Natural killer cell (primary cell): ENCODE results near the gene PCBP4. TPM values are rescaled to one million over a fixed set of nuclear protein-coding genes. Genes with fewer than 3 reads are reported as not detected.
A peak's percentile ranks its signal among the peaks of the same experiment; 100 is the strongest.

ENCODE experiments used
- ATAC-seq, 3 donors: fragments of 150-1000 bp in 2 of 3; fragments of 200-7000 bp in 1 of 3; cut with Tn5 transposase; 1 replicate in 1 of 3; 2 replicates in 2 of 3; pipeline ENCODE4 v1.10.0; 2021; ENCODE audit warnings: mild to moderate bottlenecking in 2 of 3, moderate library complexity in 2 of 3
- DNase-seq, 2 donors: peaks; one replicate each; pipeline versions ENCODE4 v3.0.0 to v3.0.0-alpha.2; 2013 to 2021; ENCODE audit warnings: mixed read lengths in 1 of 2
- H3K27ac ChIP-seq: one replicate; pipeline ENCODE4 v1.5.1; 2013; ENCODE audit warnings: mild to moderate bottlenecking, low read length
- H3K27me3 ChIP-seq: one replicate; pipeline ENCODE4 v1.6.1; 2013; ENCODE audit warnings: low read length; ENCODE audit not compliant: control insufficient read depth, insufficient read depth
- H3K36me3 ChIP-seq: one replicate; pipeline ENCODE4 v1.6.1; 2013; ENCODE audit warnings: low read length; ENCODE audit not compliant: control insufficient read depth, insufficient read depth
- H3K4me1 ChIP-seq: one replicate; pipeline ENCODE4 v1.6.1; 2013; ENCODE audit warnings: low read length; ENCODE audit not compliant: control insufficient read depth, insufficient read depth
- H3K4me3 ChIP-seq: one replicate; pipeline ENCODE4 v1.5.1; 2013; ENCODE audit warnings: low read length
- H3K9me3 ChIP-seq: one replicate; pipeline ENCODE4 v1.6.1; 2013; ENCODE audit warnings: low read length; ENCODE audit not compliant: control insufficient read depth, insufficient read depth
- H3K27ac Mint-ChIP-seq, 2 donors: one replicate each; pipeline ENCODE4 v1.8.0; 2022; ENCODE audit warnings: mild to moderate bottlenecking in 2 of 2, mixed read lengths in 2 of 2, moderate library complexity in 1 of 2
- H3K27me3 Mint-ChIP-seq, 2 donors: one replicate each; pipeline ENCODE4 v1.8.0; 2022; ENCODE audit warnings: low read depth in 2 of 2, mixed read lengths in 2 of 2
- H3K36me3 Mint-ChIP-seq: one replicate; pipeline ENCODE4 v1.8.0; 2022; ENCODE audit warnings: mixed read lengths
- H3K4me1 Mint-ChIP-seq, 2 donors: one replicate each; pipeline ENCODE4 v1.8.0; 2022; ENCODE audit warnings: mixed read lengths in 2 of 2
- H3K4me3 Mint-ChIP-seq: one replicate; pipeline ENCODE4 v1.8.0; 2022; ENCODE audit warnings: mild to moderate bottlenecking, moderate library complexity, mixed read lengths
- H3K9me3 Mint-ChIP-seq, 2 donors: one replicate each; pipeline ENCODE4 v1.8.0; 2022; ENCODE audit warnings: mixed read lengths in 2 of 2
- CTCF ChIP-seq: fragments of 200-600 bp; IDR thresholded peaks from one replicate; pipeline ENCODE4 v1.8.0; 2022; ENCODE audit warnings: antibody characterized with exemption
- WGBS: methylation state at CpG from one replicate; pipeline ENCODE4 v1.1.7; 2013; ENCODE audit warnings: missing lambda C conversion rate; ENCODE audit not compliant: insufficient coverage; 5-methylcytosine and 5-hydroxymethylcytosine counted together
- intact Hi-C: fragments of 100-400 bp; cut with micrococcal nuclease; formaldehyde crosslinking; loops from one replicate; pipeline ENCODE4 v1.14.2; 2022
- total RNA-seq, 4 donors: library from RNA; stranded (reverse); fragments of 120-200 nt in 1 of 4; gene quantifications; one replicate each; pipeline versions ENCODE4 v1.2.3 to v1.2.4, GENCODE V29; 2013 to 2022

PCBP4 gene
- total RNA-seq, 3 donors from 2014 or later (not counting 1 experiment from before 2014, with no cell fraction given): 15.0 to 24.7 (median 18.4) TPM

- intact Hi-C loops: loop anchor here (5.0 kb wide), 2 partner anchors 47 to 332 kb away; no protein-coding TSS in a partner anchor
- Mint-ChIP-seq H3K27ac (no peak overlapping the region), H3K27me3 (no peaks in the 10 kb centered on the region), H3K4me1 (peaks cover 0 to 8% of the 10 kb centered on the region in 2 donors), H3K9me3 (no peaks in the 10 kb centered on the region), H3K4me3 (no peak overlapping the region), H3K36me3 (no peaks in the 10 kb centered on the region)
- Histone ChIP-seq H3K36me3 (no peaks in the 10 kb centered on the region), H3K4me3 (no peak overlapping the region), H3K27ac (no peak overlapping the region), H3K27me3 (no peaks in the 10 kb centered on the region), H3K4me1 (peaks cover 17% of the 10 kb centered on the region), H3K9me3 (no peaks in the 10 kb centered on the region)
- DNase-seq: no peak
- WGBS: 93% methylated on average over 4 of the region's 4 CpGs
- no peak for TF ChIP-seq CTCF
- ATAC-seq: no peak
These were observed 37.7 kb upstream of the PCBP4 start for GRCh38 chr3:52004906-52005395.

GRCh38 chr3:52004163-52004787 is 37.0 kb upstream of the PCBP4 start:
- no peak for TF ChIP-seq CTCF
- 79% methylated on average over 16 of the region's 16 CpGs for WGBS
- intact Hi-C loops: loop anchor here (5.0 kb wide), 2 partner anchors 48 to 333 kb away; no protein-coding TSS in a partner anchor
- ATAC-seq (no peak), DNase-seq (peak in 1 of 2 donors; percentile 29)
- no peaks in the 10 kb centered on the region for H3K9me3 ChIP-seq
- peaks cover 17% of the 10 kb centered on the region for H3K4me1 ChIP-seq
- no peaks in the 10 kb centered on the region for H3K27me3 ChIP-seq
- Mint-ChIP-seq H3K27me3 (no peaks in the 10 kb centered on the region), H3K27ac (no peak overlapping the region), H3K36me3 (no peaks in the 10 kb centered on the region), H3K4me3 (no peak overlapping the region), H3K9me3 (no peaks in the 10 kb centered on the region), H3K4me1 (peaks cover 0 to 8% of the 10 kb centered on the region in 2 donors)
- no peaks in the 10 kb centered on the region for H3K36me3 ChIP-seq
- H3K4me3 ChIP-seq: no peak overlapping the region
- H3K27ac ChIP-seq: no peak overlapping the region

- no peak overlapping the region for H3K4me3 ChIP-seq
- 87% methylated on average over 5 of the region's 6 CpGs for WGBS
- peaks cover 17% of the 10 kb centered on the region for H3K4me1 ChIP-seq
- no peaks in the 10 kb centered on the region for H3K27me3 ChIP-seq
- ATAC-seq (no peak), DNase-seq (no peak)
- Mint-ChIP-seq H3K4me3 (no peak overlapping the region), H3K9me3 (no peaks in the 10 kb centered on the region), H3K4me1 (peaks cover 0 to 8% of the 10 kb centered on the region in 2 donors), H3K27ac (no peak overlapping the region), H3K27me3 (peaks cover 0 to 4% of the 10 kb centered on the region in 2 donors), H3K36me3 (no peaks in the 10 kb centered on the region)
- TF ChIP-seq CTCF: no peak
- intact Hi-C loops: loop anchor here (5.0 kb wide), 2 partner anchors 50 to 335 kb away; no protein-coding TSS in a partner anchor
- H3K27ac ChIP-seq: no peak overlapping the region
- no peaks in the 10 kb centered on the region for H3K36me3 ChIP-seq
- no peaks in the 10 kb centered on the region for H3K9me3 ChIP-seq
These were observed 35.5 kb upstream of the PCBP4 start for GRCh38 chr3:52002748-52003147.
